HepG2 (cell line): ENCODE results near the gene MYO1C. TPM values are rescaled to one million over a fixed set of nuclear protein-coding genes. Genes with fewer than 3 reads are reported as not detected.

Source experiments
- MIER2 ChIP-seq: IDR thresholded peaks from 2 replicates; pipeline ENCODE4 v1.6.1; 2016; ENCODE audit warnings: missing biosample characterization, missing genetic modification reagents
- TMF1 ChIP-seq: sonication (generic); formaldehyde crosslinking; IDR thresholded peaks from 2 replicates; pipeline ENCODE4 v1.8.1; 2022; ENCODE audit warnings: low read depth, missing genetic modification reagents
- ZNF484 ChIP-seq: sonication (generic); formaldehyde crosslinking; IDR thresholded peaks from 2 replicates; pipeline ENCODE4 v1.5.1; 2020; ENCODE audit warnings: mild to moderate bottlenecking, low read depth, missing genetic modification reagents, borderline replicate concordance
- ZNF616 ChIP-seq: sonication (generic); formaldehyde crosslinking; IDR thresholded peaks from 2 replicates; pipeline ENCODE4 v1.5.0; 2020; ENCODE audit warnings: low read depth, mild to moderate bottlenecking, missing genetic modification reagents
- ZNF737 ChIP-seq: sonication (generic); formaldehyde crosslinking; IDR thresholded peaks from 2 replicates; pipeline ENCODE4 v1.5.0; 2020; ENCODE audit warnings: missing genetic modification reagents, mild to moderate bottlenecking, borderline replicate concordance
- polyA plus RNA-seq, 8 experiments: library from polyadenylated mRNA; depleted of rRNA in 3 of 8; stranded (reverse) in 7 of 8; unstranded in 1 of 8; fragments of >200 nt; fragmentation: Illumina TruSeq in 4 of 8; extraction: Trizol in 4 of 8; gene quantifications; 2 replicates each; pipeline versions ENCODE4 v1.2.1 to v1.2.3, GENCODE V29; 2011 to 2016; ENCODE audit warnings: low read depth in 4 of 8, missing spikeins in 1 of 8, mixed read lengths in 1 of 8; ENCODE audit not compliant: insufficient read depth in 1 of 8
- total RNA-seq, 5 experiments: library from RNA; depleted of rRNA; stranded (reverse); fragments of >200 nt; fragmentation: Illumina TruSeq; extraction: Trizol; gene quantifications; 2 replicates each; pipeline ENCODE4 v1.2.3, GENCODE V29; 2016; ENCODE audit warnings: low read depth in 1 of 5
- TF ChIP-seq, protein P1 (sequence below): sonication (generic); formaldehyde crosslinking; IDR thresholded peaks from 2 replicates; pipeline ENCODE4 v1.4.0; 2020; ENCODE audit warnings: mild to moderate bottlenecking, missing genetic modification reagents
- TF ChIP-seq, protein P2 (sequence below): sonication (generic); formaldehyde crosslinking; IDR thresholded peaks from 2 replicates; pipeline ENCODE4 v1.5.0; 2020; ENCODE audit warnings: mild to moderate bottlenecking, missing genetic modification reagents, borderline replicate concordance
- TF ChIP-seq, protein P3 (sequence below): sonication (generic); formaldehyde crosslinking; IDR thresholded peaks from 2 replicates; pipeline ENCODE4 v1.4.0; 2020; ENCODE audit warnings: missing genetic modification reagents

MYO1C gene
- total and polyA plus RNA-seq, 2 of the 13 experiments (the other 11 are each of a cell fraction or from before 2014, with no cell fraction given): 22.7 to 40.8 TPM

DNA sequence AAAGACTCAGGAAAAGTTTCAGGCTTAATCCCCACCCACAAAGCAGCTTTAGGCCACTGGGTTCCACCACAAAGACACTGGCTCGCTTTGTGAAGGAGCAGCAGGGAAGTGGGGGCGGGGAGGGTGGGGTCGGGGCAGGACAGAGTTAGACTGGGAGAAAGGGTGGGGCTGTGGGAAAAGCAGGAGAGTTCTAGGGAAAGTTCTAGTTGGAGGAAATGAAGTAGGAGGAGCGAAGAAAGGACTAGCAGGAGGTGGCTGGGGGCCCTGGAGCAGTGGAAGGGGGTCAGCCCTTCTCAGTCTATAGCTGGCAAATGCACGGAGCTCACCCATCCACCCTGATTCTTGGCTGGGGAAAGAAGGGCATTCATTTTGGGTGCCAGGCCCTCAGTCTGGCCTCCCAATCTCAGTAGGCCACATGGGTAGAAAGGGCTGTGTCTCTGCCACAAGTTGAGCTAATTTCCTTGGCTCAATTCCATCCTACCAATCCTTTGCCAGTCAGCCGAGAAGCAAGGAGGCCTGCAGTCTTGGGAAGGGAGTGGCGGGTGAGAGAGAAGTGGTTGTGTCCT is 19.4 kb upstream of the MYO1C start (continued):
- TF ChIP-seq, protein P1, sequence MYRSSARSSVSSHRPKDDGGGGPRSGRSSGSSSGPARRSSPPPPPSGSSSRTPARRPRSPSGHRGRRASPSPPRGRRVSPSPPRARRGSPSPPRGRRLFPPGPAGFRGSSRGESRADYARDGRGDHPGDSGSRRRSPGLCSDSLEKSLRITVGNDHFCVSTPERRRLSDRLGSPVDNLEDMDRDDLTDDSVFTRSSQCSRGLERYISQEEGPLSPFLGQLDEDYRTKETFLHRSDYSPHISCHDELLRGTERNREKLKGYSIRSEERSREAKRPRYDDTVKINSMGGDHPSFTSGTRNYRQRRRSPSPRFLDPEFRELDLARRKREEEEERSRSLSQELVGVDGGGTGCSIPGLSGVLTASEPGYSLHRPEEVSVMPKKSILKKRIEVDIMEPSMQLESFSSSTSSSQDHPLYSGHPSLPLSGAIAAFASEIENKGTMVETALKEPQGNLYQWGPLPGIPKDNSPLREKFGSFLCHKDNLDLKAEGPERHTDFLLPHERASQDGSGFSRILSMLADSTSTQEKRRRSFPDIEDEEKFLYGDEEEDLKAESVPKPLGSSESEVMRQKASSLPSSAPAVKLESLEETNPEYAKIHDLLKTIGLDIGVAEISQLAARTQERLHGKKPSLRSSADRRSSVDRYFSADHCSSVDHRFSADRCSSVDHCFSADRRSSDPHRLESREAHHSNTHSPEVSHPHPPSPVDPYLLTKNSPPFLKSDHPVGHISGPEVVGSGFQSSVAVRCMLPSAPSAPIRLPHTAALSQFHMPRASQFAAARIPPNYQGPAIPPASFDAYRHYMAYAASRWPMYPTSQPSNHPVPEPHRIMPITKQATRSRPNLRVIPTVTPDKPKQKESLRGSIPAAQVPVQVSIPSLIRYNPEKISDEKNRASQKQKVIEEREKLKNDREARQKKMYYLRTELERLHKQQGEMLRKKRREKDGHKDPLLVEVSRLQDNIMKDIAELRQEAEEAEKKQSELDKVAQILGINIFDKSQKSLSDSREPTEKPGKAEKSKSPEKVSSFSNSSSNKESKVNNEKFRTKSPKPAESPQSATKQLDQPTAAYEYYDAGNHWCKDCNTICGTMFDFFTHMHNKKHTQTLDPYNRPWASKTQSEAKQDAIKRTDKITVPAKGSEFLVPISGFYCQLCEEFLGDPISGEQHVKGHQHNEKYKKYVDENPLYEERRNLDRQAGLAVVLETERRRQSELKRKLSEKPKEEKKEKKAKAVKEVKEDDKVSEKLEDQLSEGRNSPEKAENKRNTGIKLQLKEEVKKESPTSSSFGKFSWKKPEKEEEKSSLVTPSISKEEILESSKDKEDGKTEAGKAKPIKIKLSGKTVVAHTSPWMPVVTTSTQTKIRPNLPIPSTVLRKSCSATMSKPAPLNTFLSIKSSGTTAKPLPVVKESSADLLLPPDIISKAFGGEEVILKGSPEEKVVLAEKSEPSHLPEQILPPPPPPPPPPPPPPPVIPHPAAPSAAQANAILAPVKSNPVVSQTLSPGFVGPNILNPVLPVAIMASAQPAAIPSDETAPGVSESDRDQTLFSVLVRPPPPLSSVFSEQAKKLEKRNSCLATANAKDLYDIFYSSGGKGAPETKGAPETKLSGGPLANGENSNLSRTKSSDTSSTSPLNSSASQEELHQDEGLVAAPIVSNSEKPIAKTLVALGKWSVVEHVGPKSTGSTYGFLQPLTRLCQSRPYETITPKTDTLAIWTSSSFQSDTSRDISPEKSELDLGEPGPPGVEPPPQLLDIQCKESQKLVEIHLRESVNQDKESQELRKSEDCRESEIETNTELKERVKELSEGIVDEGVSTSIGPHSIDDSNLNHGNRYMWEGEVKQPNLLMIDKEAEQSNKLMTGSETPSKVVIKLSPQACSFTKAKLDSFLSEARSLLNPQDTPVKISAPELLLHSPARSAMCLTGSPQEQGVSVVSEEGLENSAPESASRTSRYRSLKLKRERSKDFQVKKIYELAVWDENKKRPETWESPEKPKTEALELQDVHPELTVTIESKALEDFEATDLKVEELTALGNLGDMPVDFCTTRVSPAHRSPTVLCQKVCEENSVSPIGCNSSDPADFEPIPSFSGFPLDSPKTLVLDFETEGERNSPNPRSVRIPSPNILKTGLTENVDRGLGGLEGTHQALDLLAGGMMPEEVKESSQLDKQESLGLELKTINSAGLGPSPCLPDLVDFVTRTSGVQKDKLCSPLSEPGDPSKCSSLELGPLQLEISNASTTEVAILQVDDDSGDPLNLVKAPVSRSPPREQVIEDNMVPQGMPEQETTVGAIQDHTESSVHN (CRISPR knock-in tag): no peak
- TF ChIP-seq, protein P2, sequence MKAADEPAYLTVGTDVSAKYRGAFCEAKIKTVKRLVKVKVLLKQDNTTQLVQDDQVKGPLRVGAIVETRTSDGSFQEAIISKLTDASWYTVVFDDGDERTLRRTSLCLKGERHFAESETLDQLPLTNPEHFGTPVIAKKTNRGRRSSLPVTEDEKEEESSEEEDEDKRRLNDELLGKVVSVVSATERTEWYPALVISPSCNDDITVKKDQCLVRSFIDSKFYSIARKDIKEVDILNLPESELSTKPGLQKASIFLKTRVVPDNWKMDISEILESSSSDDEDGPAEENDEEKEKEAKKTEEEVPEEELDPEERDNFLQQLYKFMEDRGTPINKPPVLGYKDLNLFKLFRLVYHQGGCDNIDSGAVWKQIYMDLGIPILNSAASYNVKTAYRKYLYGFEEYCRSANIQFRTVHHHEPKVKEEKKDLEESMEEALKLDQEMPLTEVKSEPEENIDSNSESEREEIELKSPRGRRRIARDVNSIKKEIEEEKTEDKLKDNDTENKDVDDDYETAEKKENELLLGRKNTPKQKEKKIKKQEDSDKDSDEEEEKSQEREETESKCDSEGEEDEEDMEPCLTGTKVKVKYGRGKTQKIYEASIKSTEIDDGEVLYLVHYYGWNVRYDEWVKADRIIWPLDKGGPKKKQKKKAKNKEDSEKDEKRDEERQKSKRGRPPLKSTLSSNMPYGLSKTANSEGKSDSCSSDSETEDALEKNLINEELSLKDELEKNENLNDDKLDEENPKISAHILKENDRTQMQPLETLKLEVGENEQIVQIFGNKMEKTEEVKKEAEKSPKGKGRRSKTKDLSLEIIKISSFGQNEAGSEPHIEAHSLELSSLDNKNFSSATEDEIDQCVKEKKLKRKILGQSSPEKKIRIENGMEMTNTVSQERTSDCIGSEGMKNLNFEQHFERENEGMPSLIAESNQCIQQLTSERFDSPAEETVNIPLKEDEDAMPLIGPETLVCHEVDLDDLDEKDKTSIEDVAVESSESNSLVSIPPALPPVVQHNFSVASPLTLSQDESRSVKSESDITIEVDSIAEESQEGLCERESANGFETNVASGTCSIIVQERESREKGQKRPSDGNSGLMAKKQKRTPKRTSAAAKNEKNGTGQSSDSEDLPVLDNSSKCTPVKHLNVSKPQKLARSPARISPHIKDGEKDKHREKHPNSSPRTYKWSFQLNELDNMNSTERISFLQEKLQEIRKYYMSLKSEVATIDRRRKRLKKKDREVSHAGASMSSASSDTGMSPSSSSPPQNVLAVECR (CRISPR knock-in tag): no peak
- TF ChIP-seq TMF1 (CRISPR knock-in tag) (no peak), ZNF484 (CRISPR knock-in tag) (no peak), ZNF737 (CRISPR knock-in tag) (no peak), ZNF616 (CRISPR knock-in tag) (no peak), MIER2 (CRISPR knock-in tag) (no peak)
- TF ChIP-seq, protein P3, sequence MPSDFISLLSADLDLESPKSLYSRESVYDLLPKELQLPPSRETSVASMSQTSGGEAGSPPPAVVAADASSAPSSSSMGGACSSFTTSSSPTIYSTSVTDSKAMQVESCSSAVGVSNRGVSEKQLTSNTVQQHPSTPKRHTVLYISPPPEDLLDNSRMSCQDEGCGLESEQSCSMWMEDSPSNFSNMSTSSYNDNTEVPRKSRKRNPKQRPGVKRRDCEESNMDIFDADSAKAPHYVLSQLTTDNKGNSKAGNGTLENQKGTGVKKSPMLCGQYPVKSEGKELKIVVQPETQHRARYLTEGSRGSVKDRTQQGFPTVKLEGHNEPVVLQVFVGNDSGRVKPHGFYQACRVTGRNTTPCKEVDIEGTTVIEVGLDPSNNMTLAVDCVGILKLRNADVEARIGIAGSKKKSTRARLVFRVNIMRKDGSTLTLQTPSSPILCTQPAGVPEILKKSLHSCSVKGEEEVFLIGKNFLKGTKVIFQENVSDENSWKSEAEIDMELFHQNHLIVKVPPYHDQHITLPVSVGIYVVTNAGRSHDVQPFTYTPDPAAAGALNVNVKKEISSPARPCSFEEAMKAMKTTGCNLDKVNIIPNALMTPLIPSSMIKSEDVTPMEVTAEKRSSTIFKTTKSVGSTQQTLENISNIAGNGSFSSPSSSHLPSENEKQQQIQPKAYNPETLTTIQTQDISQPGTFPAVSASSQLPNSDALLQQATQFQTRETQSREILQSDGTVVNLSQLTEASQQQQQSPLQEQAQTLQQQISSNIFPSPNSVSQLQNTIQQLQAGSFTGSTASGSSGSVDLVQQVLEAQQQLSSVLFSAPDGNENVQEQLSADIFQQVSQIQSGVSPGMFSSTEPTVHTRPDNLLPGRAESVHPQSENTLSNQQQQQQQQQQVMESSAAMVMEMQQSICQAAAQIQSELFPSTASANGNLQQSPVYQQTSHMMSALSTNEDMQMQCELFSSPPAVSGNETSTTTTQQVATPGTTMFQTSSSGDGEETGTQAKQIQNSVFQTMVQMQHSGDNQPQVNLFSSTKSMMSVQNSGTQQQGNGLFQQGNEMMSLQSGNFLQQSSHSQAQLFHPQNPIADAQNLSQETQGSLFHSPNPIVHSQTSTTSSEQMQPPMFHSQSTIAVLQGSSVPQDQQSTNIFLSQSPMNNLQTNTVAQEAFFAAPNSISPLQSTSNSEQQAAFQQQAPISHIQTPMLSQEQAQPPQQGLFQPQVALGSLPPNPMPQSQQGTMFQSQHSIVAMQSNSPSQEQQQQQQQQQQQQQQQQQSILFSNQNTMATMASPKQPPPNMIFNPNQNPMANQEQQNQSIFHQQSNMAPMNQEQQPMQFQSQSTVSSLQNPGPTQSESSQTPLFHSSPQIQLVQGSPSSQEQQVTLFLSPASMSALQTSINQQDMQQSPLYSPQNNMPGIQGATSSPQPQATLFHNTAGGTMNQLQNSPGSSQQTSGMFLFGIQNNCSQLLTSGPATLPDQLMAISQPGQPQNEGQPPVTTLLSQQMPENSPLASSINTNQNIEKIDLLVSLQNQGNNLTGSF (CRISPR knock-in tag): no peak
